Fibroblast of mammary gland (primary cell): ENCODE data around the gene MYRIP.
"Not testable (repeated sequence)": the region's sequence is repeated elsewhere in the genome, so short reads cannot be mapped to it uniquely, and the experiment has no call there.

Experiments used
- DNase-seq: peaks from one replicate; pipeline ENCODE4 v3.0.0-alpha.2; 2010; ENCODE audit warnings: low read depth
- H3K4me3 ChIP-seq: 2 replicates; pipeline ENCODE4 v1.5.1; 2011; ENCODE audit warnings: low read depth, mild to moderate bottlenecking, low read length, moderate library complexity; ENCODE audit not compliant: control insufficient read depth
- CTCF ChIP-seq: conservative IDR thresholded peaks from 2 replicates; pipeline ENCODE4 v1.5.1; 2011; ENCODE audit warnings: low read depth, low read length, inconsistent platforms; ENCODE audit not compliant: control insufficient read depth, insufficient read depth

The MYRIP gene

GRCh38 chr3:39812537-39812936 is 3.1 kb downstream of the MYRIP start:
- TF ChIP-seq CTCF, result peak; percentile 26
- no peak overlapping the region for H3K4me3 ChIP-seq
- DNase-seq, result no peak

- no peak overlapping the region for H3K4me3 ChIP-seq
- DNase-seq, result peak; percentile 63
- TF ChIP-seq CTCF, result no peak
Measured at GRCh38 chr3:39814007-39814406, 4.6 kb downstream of the MYRIP start.

- no peak for TF ChIP-seq CTCF
- no peak overlapping the region for H3K4me3 ChIP-seq
- no peak for DNase-seq
Measured at GRCh38 chr3:39819899-39820298, 10.5 kb downstream of the MYRIP start.

GRCh38 chr3:39833764-39834163 is 24.4 kb downstream of the MYRIP start:
- DNase-seq, H3K4me3 ChIP-seq: not testable (repeated sequence)

- no peak for DNase-seq
- TF ChIP-seq CTCF, result no peak
- no peak overlapping the region for H3K4me3 ChIP-seq
Measured at GRCh38 chr3:39839484-39839883, 30.1 kb downstream of the MYRIP start.

- H3K4me3 ChIP-seq, result no peak overlapping the region
- TF ChIP-seq CTCF, result no peak
- DNase-seq, result no peak
Measured at GRCh38 chr3:39843440-39843839, 34.0 kb downstream of the MYRIP start.

- DNase-seq, result peak; percentile 2
- no peak overlapping the region for H3K4me3 ChIP-seq
- TF ChIP-seq CTCF, result no peak
Measured at GRCh38 chr3:39848365-39848764, 39.0 kb downstream of the MYRIP start.
